GM12878 (cell line): ENCODE data around the gene POMP. TPM values are rescaled to one million over a fixed set of nuclear protein-coding genes. Genes with fewer than 3 reads are reported as not detected.

ENCODE experiments used
- ATF3 ChIP-seq: IDR thresholded peaks from 2 replicates; pipeline ENCODE4 v1.6.1; 2011; ENCODE audit warnings: low read depth, mild to moderate bottlenecking, low read length, moderate library complexity, borderline replicate concordance; ENCODE audit errors: extremely low read depth
- IRF5 ChIP-seq: fragments of 450-650 bp; IDR thresholded peaks from 2 replicates; pipeline ENCODE4 v1.6.1; 2017; ENCODE audit warnings: borderline replicate concordance
- MEF2A ChIP-seq: IDR thresholded peaks from 2 replicates; pipeline ENCODE4 v1.6.1; 2011; ENCODE audit warnings: low read depth, mild to moderate bottlenecking, low read length, moderate library complexity; ENCODE audit not compliant: insufficient read depth
- MEF2B ChIP-seq: fragments of 450-650 bp; IDR thresholded peaks from 2 replicates; pipeline ENCODE4 v1.6.1; 2018; ENCODE audit warnings: mild to moderate bottlenecking, moderate library complexity; ENCODE audit not compliant: partially characterized antibody, poor library complexity, severe bottlenecking
- MLLT1 ChIP-seq: fragments of 450-650 bp; IDR thresholded peaks from 2 replicates; pipeline ENCODE4 v1.6.1; 2016; ENCODE audit warnings: mild to moderate bottlenecking
- PAX5 ChIP-seq: IDR thresholded peaks from 2 replicates; pipeline ENCODE4 v1.6.1; 2011; ENCODE audit warnings: low read depth, low read length, borderline replicate concordance
- STAT1 ChIP-seq: fragments of 450-650 bp; conservative IDR thresholded peaks from 2 replicates; pipeline ENCODE4 v1.6.1; 2014; ENCODE audit warnings: antibody characterized with exemption, mild to moderate bottlenecking
- SUPT20H ChIP-seq: IDR thresholded peaks from 2 replicates; pipeline ENCODE4 v1.6.1; 2011; ENCODE audit warnings: low read depth, mild to moderate bottlenecking, low read length, moderate library complexity, borderline replicate concordance; ENCODE audit not compliant: control insufficient read depth
- WRNIP1 ChIP-seq: IDR thresholded peaks from 2 replicates; pipeline ENCODE4 v1.6.1; 2011; ENCODE audit warnings: low read depth, low read length, improper control_type of control experiment, borderline replicate concordance
- polyA plus RNA-seq, 11 experiments: library from polyadenylated mRNA; depleted of rRNA in 4 of 11; unstranded in 6 of 11; stranded (reverse) in 5 of 11; fragments of >200 nt; fragmentation: Nextera tagmentation in 4 of 11; fragmentation: Illumina TruSeq in 1 of 11; extraction: Ambion mirVana in 4 of 11; extraction: Trizol in 1 of 11; gene quantifications; 1 replicate in 1 of 11; 2 replicates in 10 of 11; pipeline versions ENCODE4 v1.2.1 to v1.2.3, GENCODE V29; 2011 to 2016; ENCODE audit warnings: inconsistent platforms in 2 of 11, missing spikeins in 2 of 11, low read depth in 1 of 11
- total RNA-seq, 4 experiments: library from RNA; depleted of rRNA in 3 of 4; stranded (reverse); fragments of >200 nt in 3 of 4; fragmentation: Illumina TruSeq in 1 of 4; extraction: Trizol in 1 of 4; gene quantifications; 2 replicates each; pipeline versions ENCODE4 v1.2.1 to v1.2.3, GENCODE V29; 2013 to 2021
- TF ChIP-seq, protein P1 (sequence below): fragments of 450-650 bp; IDR thresholded peaks from 2 replicates; pipeline ENCODE4 v1.6.1; 2016; ENCODE audit warnings: mild to moderate bottlenecking, moderate library complexity, borderline replicate concordance
- TF ChIP-seq, protein P2 (sequence below): fragments of 450-650 bp; IDR thresholded peaks from 2 replicates; pipeline ENCODE4 v1.6.1; 2017; ENCODE audit warnings: mild to moderate bottlenecking, moderate library complexity

POMP gene
- total and polyA plus RNA-seq, 10 of the 15 experiments (the other 5 are each of a cell fraction or from before 2014, with no cell fraction given) = 90.4 to 668 (median 144) TPM

- TF ChIP-seq MEF2B (no peak), PAX5 (no peak), WRNIP1 (no peak), MEF2A (no peak), STAT1 (no peak), IRF5 (no peak), SUPT20H (no peak), MLLT1 (no peak), ATF3 (no peak)
- TF ChIP-seq, protein P1, sequence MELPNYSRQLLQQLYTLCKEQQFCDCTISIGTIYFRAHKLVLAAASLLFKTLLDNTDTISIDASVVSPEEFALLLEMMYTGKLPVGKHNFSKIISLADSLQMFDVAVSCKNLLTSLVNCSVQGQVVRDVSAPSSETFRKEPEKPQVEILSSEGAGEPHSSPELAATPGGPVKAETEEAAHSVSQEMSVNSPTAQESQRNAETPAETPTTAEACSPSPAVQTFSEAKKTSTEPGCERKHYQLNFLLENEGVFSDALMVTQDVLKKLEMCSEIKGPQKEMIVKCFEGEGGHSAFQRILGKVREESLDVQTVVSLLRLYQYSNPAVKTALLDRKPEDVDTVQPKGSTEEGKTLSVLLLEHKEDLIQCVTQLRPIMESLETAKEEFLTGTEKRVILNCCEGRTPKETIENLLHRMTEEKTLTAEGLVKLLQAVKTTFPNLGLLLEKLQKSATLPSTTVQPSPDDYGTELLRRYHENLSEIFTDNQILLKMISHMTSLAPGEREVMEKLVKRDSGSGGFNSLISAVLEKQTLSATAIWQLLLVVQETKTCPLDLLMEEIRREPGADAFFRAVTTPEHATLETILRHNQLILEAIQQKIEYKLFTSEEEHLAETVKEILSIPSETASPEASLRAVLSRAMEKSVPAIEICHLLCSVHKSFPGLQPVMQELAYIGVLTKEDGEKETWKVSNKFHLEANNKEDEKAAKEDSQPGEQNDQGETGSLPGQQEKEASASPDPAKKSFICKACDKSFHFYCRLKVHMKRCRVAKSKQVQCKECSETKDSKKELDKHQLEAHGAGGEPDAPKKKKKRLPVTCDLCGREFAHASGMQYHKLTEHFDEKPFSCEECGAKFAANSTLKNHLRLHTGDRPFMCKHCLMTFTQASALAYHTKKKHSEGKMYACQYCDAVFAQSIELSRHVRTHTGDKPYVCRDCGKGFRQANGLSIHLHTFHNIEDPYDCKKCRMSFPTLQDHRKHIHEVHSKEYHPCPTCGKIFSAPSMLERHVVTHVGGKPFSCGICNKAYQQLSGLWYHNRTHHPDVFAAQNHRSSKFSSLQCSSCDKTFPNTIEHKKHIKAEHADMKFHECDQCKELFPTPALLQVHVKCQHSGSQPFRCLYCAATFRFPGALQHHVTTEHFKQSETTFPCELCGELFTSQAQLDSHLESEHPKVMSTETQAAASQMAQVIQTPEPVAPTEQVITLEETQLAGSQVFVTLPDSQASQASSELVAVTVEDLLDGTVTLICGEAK = no peak
- TF ChIP-seq, protein P2, sequence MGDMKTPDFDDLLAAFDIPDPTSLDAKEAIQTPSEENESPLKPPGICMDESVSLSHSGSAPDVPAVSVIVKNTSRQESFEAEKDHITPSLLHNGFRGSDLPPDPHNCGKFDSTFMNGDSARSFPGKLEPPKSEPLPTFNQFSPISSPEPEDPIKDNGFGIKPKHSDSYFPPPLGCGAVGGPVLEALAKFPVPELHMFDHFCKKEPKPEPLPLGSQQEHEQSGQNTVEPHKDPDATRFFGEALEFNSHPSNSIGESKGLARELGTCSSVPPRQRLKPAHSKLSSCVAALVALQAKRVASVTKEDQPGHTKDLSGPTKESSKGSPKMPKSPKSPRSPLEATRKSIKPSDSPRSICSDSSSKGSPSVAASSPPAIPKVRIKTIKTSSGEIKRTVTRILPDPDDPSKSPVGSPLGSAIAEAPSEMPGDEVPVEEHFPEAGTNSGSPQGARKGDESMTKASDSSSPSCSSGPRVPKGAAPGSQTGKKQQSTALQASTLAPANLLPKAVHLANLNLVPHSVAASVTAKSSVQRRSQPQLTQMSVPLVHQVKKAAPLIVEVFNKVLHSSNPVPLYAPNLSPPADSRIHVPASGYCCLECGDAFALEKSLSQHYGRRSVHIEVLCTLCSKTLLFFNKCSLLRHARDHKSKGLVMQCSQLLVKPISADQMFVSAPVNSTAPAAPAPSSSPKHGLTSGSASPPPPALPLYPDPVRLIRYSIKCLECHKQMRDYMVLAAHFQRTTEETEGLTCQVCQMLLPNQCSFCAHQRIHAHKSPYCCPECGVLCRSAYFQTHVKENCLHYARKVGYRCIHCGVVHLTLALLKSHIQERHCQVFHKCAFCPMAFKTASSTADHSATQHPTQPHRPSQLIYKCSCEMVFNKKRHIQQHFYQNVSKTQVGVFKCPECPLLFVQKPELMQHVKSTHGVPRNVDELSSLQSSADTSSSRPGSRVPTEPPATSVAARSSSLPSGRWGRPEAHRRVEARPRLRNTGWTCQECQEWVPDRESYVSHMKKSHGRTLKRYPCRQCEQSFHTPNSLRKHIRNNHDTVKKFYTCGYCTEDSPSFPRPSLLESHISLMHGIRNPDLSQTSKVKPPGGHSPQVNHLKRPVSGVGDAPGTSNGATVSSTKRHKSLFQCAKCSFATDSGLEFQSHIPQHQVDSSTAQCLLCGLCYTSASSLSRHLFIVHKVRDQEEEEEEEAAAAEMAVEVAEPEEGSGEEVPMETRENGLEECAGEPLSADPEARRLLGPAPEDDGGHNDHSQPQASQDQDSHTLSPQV = no peak
- TF ChIP-seq, all 136 proteins: peak for 0
These were observed 20.2 kb upstream of the POMP start (continued) for GRCh38 chr13:28638756-28639155.
